Muscle layer of colon (tissue), 2 donors: ENCODE data around the gene GPR119.
"Not testable (repeated sequence)": the region's sequence is repeated elsewhere in the genome, so short reads cannot be mapped to it uniquely, and the experiment has no call there.

ENCODE experiments used
- H3K27ac ChIP-seq: one replicate; pipeline ENCODE4 v1.7.0; 2013; ENCODE audit warnings: low read depth, mild to moderate bottlenecking, low read length, moderate library complexity
- H3K27me3 ChIP-seq, 2 donors: one replicate each; pipeline ENCODE4 v1.7.0; 2013; ENCODE audit warnings: low read length in 2 of 2, mild to moderate bottlenecking in 2 of 2; ENCODE audit not compliant: insufficient read depth in 2 of 2, control insufficient read depth in 1 of 2
- H3K36me3 ChIP-seq: one replicate; pipeline ENCODE4 v1.7.0; 2013; ENCODE audit warnings: mild to moderate bottlenecking, low read length; ENCODE audit not compliant: insufficient read depth
- H3K4me1 ChIP-seq: one replicate; pipeline ENCODE4 v1.7.0; 2013; ENCODE audit warnings: mild to moderate bottlenecking, low read length; ENCODE audit not compliant: insufficient read depth
- H3K4me3 ChIP-seq, 2 donors: one replicate each; pipeline ENCODE4 v1.7.0; 2013; ENCODE audit warnings: low read length in 2 of 2, low read depth in 1 of 2, mild to moderate bottlenecking in 1 of 2, moderate library complexity in 1 of 2
- H3K9ac ChIP-seq: one replicate; pipeline ENCODE4 v1.7.0; 2013; ENCODE audit warnings: low read length
- H3K9me3 ChIP-seq: one replicate; pipeline ENCODE4 v1.7.0; 2013; ENCODE audit warnings: mild to moderate bottlenecking, low read length
- donor health status: abdominal sarcoma.
- donor health status: Adenocarcinoma of cecum.

GPR119 gene

GRCh38 chrX:130338869-130339268 lies 46.6 kb downstream of the GPR119 start:
- H3K4me1 ChIP-seq, H3K9ac ChIP-seq: not testable (repeated sequence)
- H3K4me3 ChIP-seq = peak overlapping the region in 1 of 2 donors; percentile 83

GRCh38 chrX:130336531-130336930 lies 48.9 kb downstream of the GPR119 start:
- Histone ChIP-seq H3K4me1 (no peaks in the 10 kb centered on the region), H3K9me3 (no peaks in the 10 kb centered on the region), H3K27ac (no peak overlapping the region), H3K27me3 (peaks cover 0 to 4% of the 10 kb centered on the region in 2 donors), H3K9ac (no peak overlapping the region), H3K4me3 (no peak overlapping the region), H3K36me3 (no peaks in the 10 kb centered on the region)

More at GRCh38 chrX:130338869-130339268, 46.6 kb downstream of the GPR119 start:
- H3K9me3 ChIP-seq, H3K36me3 ChIP-seq, H3K27me3 ChIP-seq, H3K27ac ChIP-seq: not testable (repeated sequence)
